ENCODE results near the gene RNF103. TPM values are rescaled to one million over a fixed set of nuclear protein-coding genes. Genes with fewer than 3 reads are reported as not detected.

The RNF103 gene
- total and polyA plus RNA-seq, 4 donors: 15.4 to 38.2 (median 19.4) TPM

DNA sequence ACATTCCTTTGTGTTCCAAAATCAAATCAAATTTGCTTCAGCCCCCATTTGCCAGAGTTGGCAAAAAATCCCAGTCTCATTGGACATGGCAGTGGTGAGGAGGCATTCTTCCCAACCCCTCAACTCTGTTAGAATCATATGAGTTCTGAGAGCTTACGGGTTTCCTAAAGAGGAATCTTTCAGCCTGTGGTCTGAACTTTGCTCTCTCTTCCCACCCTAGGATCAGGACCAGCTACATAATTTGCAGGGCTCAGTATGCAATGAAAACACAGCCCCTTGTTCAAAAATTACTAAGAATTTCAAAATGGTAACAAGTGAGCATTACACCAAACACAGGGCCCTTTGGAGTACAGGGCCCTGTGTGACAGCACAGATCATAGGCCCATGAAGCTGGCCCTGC, 49.3 kb upstream of the RNF103 start:
- Histone ChIP-seq H3K9ac (ENCODE audit: low read depth in 1 of 2, low read length in 2 of 2) (no peak overlapping the region), H3K27ac (ENCODE audit: low read depth in 1 of 2, low read length in 2 of 2) (no peak overlapping the region), H3K36me3 (ENCODE audit: control insufficient read depth in 4 of 4, insufficient read depth in 3 of 4, low read depth in 1 of 4, low read length in 3 of 4) (no peaks in the 10 kb centered on the region), H3K9me3 (ENCODE audit: control insufficient read depth in 4 of 4, low read length in 3 of 4) (no peaks in the 10 kb centered on the region), H3K4me3 (ENCODE audit: low read depth in 1 of 3, low read length in 3 of 3) (no peak overlapping the region), H3K27me3 (ENCODE audit: control insufficient read depth in 4 of 4, insufficient read depth in 4 of 4, low read length in 3 of 4) (no peaks in the 10 kb centered on the region), H3K4me1 (ENCODE audit: control insufficient read depth in 4 of 4, insufficient read depth in 4 of 4, low read length in 3 of 4) (peaks cover 4 to 15% (median 10%) of the 10 kb centered on the region in 4 donors)
- no peak for DNase-seq (ENCODE audit: low spot score)
- 95% methylated on average over 1 of the region's 1 CpG for WGBS
- TF ChIP-seq HNF4G (IDR thresholded peaks at IDR 0.05) (no peak), RXRA (IDR thresholded peaks at IDR 0.05) (no peak), HNF4A (conservative IDR thresholded peaks at IDR 0.05) (no peak), FOXA1 (IDR thresholded peaks at IDR 0.05) (no peak), YY1 (IDR thresholded peaks at IDR 0.05) (no peak), TAF1 (conservative IDR thresholded peaks at IDR 0.05) (no peak), FOXA2 (IDR thresholded peaks at IDR 0.05) (no peak), SP1 (IDR thresholded peaks at IDR 0.05) (no peak), RAD21 (IDR thresholded peaks at IDR 0.05) (no peak), REST (IDR thresholded peaks at IDR 0.05) (no peak)
- TF ChIP-seq, protein P1, sequence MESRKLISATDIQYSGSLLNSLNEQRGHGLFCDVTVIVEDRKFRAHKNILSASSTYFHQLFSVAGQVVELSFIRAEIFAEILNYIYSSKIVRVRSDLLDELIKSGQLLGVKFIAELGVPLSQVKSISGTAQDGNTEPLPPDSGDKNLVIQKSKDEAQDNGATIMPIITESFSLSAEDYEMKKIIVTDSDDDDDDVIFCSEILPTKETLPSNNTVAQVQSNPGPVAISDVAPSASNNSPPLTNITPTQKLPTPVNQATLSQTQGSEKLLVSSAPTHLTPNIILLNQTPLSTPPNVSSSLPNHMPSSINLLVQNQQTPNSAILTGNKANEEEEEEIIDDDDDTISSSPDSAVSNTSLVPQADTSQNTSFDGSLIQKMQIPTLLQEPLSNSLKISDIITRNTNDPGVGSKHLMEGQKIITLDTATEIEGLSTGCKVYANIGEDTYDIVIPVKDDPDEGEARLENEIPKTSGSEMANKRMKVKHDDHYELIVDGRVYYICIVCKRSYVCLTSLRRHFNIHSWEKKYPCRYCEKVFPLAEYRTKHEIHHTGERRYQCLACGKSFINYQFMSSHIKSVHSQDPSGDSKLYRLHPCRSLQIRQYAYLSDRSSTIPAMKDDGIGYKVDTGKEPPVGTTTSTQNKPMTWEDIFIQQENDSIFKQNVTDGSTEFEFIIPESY (IDR thresholded peaks at IDR 0.05): no peak
- TF ChIP-seq, protein P2, sequence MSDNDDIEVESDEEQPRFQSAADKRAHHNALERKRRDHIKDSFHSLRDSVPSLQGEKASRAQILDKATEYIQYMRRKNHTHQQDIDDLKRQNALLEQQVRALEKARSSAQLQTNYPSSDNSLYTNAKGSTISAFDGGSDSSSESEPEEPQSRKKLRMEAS (IDR thresholded peaks at IDR 0.05): no peak
- TF ChIP-seq, protein P3, sequence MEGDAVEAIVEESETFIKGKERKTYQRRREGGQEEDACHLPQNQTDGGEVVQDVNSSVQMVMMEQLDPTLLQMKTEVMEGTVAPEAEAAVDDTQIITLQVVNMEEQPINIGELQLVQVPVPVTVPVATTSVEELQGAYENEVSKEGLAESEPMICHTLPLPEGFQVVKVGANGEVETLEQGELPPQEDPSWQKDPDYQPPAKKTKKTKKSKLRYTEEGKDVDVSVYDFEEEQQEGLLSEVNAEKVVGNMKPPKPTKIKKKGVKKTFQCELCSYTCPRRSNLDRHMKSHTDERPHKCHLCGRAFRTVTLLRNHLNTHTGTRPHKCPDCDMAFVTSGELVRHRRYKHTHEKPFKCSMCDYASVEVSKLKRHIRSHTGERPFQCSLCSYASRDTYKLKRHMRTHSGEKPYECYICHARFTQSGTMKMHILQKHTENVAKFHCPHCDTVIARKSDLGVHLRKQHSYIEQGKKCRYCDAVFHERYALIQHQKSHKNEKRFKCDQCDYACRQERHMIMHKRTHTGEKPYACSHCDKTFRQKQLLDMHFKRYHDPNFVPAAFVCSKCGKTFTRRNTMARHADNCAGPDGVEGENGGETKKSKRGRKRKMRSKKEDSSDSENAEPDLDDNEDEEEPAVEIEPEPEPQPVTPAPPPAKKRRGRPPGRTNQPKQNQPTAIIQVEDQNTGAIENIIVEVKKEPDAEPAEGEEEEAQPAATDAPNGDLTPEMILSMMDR (IDR thresholded peaks at IDR 0.05; ENCODE audit: low read depth, low read length, missing input control): no peak

DNA sequence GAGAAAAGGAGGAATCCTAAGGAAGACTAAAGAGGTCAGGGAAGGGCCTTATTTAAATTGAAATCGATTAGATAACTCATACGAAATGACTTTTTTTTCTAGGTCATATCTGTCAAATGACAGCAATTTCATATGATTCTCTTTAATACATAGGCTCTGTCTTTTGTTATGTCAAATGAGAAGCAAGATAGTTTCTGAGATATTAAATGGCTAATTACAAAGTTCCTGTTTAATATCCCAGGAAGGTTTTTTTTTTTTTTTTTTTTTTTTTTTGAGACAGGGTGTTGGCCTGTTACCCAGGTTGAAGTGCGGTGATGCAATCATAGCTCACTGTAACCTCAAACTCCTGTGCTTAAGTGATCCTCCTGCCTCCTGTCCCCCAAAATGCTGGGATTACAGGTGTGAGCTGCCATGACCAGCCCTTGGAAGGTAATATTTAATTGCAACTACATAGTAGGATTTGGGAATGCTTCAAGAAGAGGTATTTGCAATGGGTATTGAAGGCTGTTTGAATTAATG, 48.4 kb upstream of the RNF103 start:
- peaks cover 4 to 15% (median 10%) of the 10 kb centered on the region in 4 donors for H3K4me1 ChIP-seq (ENCODE audit: control insufficient read depth in 4 of 4, insufficient read depth in 4 of 4, low read length in 3 of 4)
- 53% methylated on average over 3 of the region's 3 CpGs for WGBS
- no peak overlapping the region for H3K9ac ChIP-seq (ENCODE audit: low read depth in 1 of 2, low read length in 2 of 2)
- no peaks in the 10 kb centered on the region for H3K27me3 ChIP-seq (ENCODE audit: control insufficient read depth in 4 of 4, insufficient read depth in 4 of 4, low read length in 3 of 4)
- DNase-seq (ENCODE audit: low spot score): no peak
- peak overlapping the region; percentile 71 to 73 for H3K27ac ChIP-seq (ENCODE audit: low read depth in 1 of 2, low read length in 2 of 2)
- no peaks in the 10 kb centered on the region for H3K36me3 ChIP-seq (ENCODE audit: control insufficient read depth in 4 of 4, insufficient read depth in 3 of 4, low read depth in 1 of 4, low read length in 3 of 4)
- TF ChIP-seq FOXA2 (IDR thresholded peaks at IDR 0.05): no peak
- TF ChIP-seq, protein P4, sequence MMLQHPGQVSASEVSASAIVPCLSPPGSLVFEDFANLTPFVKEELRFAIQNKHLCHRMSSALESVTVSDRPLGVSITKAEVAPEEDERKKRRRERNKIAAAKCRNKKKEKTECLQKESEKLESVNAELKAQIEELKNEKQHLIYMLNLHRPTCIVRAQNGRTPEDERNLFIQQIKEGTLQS (IDR thresholded peaks at IDR 0.05): peak; percentile 44
- no peak overlapping the region for H3K4me3 ChIP-seq (ENCODE audit: low read depth in 1 of 3, low read length in 3 of 3)
- no peaks in the 10 kb centered on the region for H3K9me3 ChIP-seq (ENCODE audit: control insufficient read depth in 4 of 4, low read length in 3 of 4)

Data from liver (tissue), 9 donors.